Keratinocyte (primary cell): Measurements from ENCODE around the gene SLC25A40.

Experiments used
- CTCF ChIP-seq, 3 experiments: IDR thresholded peaks in 1 of 3; conservative IDR thresholded peaks in 1 of 3; optimal IDR thresholded peaks in 1 of 3; 2 replicates in 2 of 3; 3 replicates in 1 of 3; pipeline versions ENCODE3 to v1.5.1; 2011; ENCODE audit warnings: low read length in 3 of 3, mild to moderate bottlenecking in 3 of 3, moderate library complexity in 2 of 3, control low read depth in 1 of 3, inconsistent platforms in 1 of 3; ENCODE audit not compliant: insufficient read depth in 2 of 3; ENCODE audit errors: extremely low read depth in 1 of 3
- EZH2 ChIP-seq: IDR thresholded peaks from one replicate; pipeline ENCODE4 v1.6.1; 2012; ENCODE audit warnings: inconsistent platforms, mild to moderate bottlenecking, low read length, moderate library complexity

GRCh38 chr7:87899255-87899654 lies 23.1 kb upstream of the SLC25A40 start:
- TF ChIP-seq CTCF (optimal IDR thresholded peaks at IDR 0.05 in 1 of 3, IDR thresholded peaks at IDR 0.05 in 1 of 3, conservative IDR thresholded peaks at IDR 0.05 in 1 of 3; ENCODE audit: extremely low read depth in 1 of 3, insufficient read depth in 2 of 3, low read length in 3 of 3) (no peak), EZH2 (no peak)
